GM20000 (cell line): ENCODE results near the gene GJB1.

Experiments used
- DNase-seq: peaks from one replicate; pipeline ENCODE4 v3.0.0; 2012; ENCODE audit warnings: low spot score
- CTCF ChIP-seq: IDR thresholded peaks from 2 replicates; pipeline ENCODE4 v1.5.1; 2012; ENCODE audit warnings: mild to moderate bottlenecking, control low read depth; ENCODE audit errors: extremely low read depth, missing control alignments

GJB1 gene

GRCh38 chrX:71216485-71216884, 6.5 kb upstream of the GJB1 start:
- no peak for TF ChIP-seq CTCF

GRCh38 chrX:71217298-71217697, 5.7 kb upstream of the GJB1 start:
- no peak for DNase-seq
- TF ChIP-seq CTCF: no peak

More at GRCh38 chrX:71216485-71216884, 6.5 kb upstream of the GJB1 start:
- no peak for DNase-seq

DNA sequence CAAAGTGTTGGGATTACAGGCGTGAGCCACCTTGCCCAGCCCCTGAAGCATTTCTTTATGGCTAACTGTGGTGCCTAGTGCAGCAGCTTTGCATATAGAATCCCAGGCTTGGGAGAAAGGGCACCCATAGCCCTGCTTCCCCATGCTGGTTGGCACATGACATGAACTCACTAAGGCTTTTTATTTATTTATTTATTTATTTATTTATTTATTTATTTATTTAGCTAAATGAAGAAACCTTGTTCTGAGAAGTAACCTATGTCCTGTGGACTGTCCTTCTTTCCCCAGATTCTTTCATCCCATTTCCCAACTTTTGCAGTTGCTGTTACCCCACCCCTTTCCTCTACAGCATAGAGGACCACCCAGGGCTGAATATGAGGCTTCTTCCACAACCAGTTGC, 1.9 kb upstream of the GJB1 start:
- TF ChIP-seq CTCF: no peak
- DNase-seq: no peak

DNA sequence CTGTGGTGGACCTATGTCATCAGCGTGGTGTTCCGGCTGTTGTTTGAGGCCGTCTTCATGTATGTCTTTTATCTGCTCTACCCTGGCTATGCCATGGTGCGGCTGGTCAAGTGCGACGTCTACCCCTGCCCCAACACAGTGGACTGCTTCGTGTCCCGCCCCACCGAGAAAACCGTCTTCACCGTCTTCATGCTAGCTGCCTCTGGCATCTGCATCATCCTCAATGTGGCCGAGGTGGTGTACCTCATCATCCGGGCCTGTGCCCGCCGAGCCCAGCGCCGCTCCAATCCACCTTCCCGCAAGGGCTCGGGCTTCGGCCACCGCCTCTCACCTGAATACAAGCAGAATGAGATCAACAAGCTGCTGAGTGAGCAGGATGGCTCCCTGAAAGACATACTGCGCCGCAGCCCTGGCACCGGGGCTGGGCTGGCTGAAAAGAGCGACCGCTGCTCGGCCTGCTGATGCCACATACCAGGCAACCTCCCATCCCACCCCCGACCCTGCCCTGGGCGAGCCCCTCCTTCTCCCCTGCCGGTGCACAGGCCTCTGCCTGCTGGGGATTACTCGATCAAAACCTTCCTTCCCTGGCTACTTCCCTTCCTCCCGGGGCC, 1.2 kb downstream of the GJB1 start:
- no peak for DNase-seq
- TF ChIP-seq CTCF: no peak

- no peak for DNase-seq
- no peak for TF ChIP-seq CTCF
Measured at GRCh38 chrX:71225009-71225408, 2.0 kb downstream of the GJB1 start.

- no peak for TF ChIP-seq CTCF
- DNase-seq: no peak
Measured at GRCh38 chrX:71225676-71226075, 2.7 kb downstream of the GJB1 start.

GRCh38 chrX:71227370-71228062, 4.5 kb downstream of the GJB1 start:
- no peak for TF ChIP-seq CTCF
- no peak for DNase-seq
